B cell (primary cell): ENCODE results near the gene DFFA. TPM values are rescaled to one million over a fixed set of nuclear protein-coding genes. Genes with fewer than 3 reads are reported as not detected.
A peak's percentile ranks its signal among the peaks of the same experiment; 100 is the strongest.

Experiments
- ATAC-seq: fragments of 200-7000 bp; cut with Tn5 transposase; one replicate; pipeline ENCODE4 v1.10.0; 2021; ENCODE audit warnings: low read depth, mild to moderate bottlenecking, moderate number of reproducible peaks, moderate library complexity
- CTCF ChIA-PET: fragments of 350-600 bp; sonication (Branson Sonifier 250); formaldehyde crosslinking; loops from one replicate; lab custom pipeline; 2021; ENCODE audit warnings: antibody characterized with exemption, inconsistent platforms; lab: Charles Lee
- POLR2A ChIA-PET: fragments of 350-600 bp; sonication (Branson Sonifier 250); formaldehyde crosslinking; loops from one replicate; lab custom pipeline; 2021; ENCODE audit warnings: antibody characterized with exemption; lab: Charles Lee
- DNase-seq: peaks from one replicate; pipeline ENCODE4 v3.0.0; 2013
- H2AFZ ChIP-seq: 2 replicates; pipeline ENCODE4 v1.6.1; 2012; ENCODE audit warnings: mild to moderate bottlenecking, low read depth, low read length; ENCODE audit not compliant: insufficient read depth, poor library complexity, severe bottlenecking
- H3K27ac ChIP-seq, 2 donors: 1 replicate in 1 of 2; 2 replicates in 1 of 2; pipeline ENCODE4 v1.5.1; 2012 to 2013; ENCODE audit warnings: low read length in 2 of 2, mild to moderate bottlenecking in 2 of 2, moderate library complexity in 1 of 2
- H3K27me3 ChIP-seq, 4 experiments: fragments of 200-600 bp in 1 of 4; sonication (generic) in 1 of 4; replicated peaks in 1 of 4; 1 replicate in 2 of 4; 2 replicates in 2 of 4; pipeline versions ENCODE4 v1.6.1 to v1.7.0; 2013 to 2016; ENCODE audit warnings: low read length in 3 of 4, mild to moderate bottlenecking in 2 of 4, mixed read lengths in 1 of 4, moderate library complexity in 1 of 4; ENCODE audit not compliant: insufficient read depth in 4 of 4, control insufficient read depth in 3 of 4; ENCODE audit errors: control extremely low read depth in 1 of 4
- H3K36me3 ChIP-seq, 2 experiments: replicated peaks in 1 of 2; 1 replicate in 1 of 2; 2 replicates in 1 of 2; pipeline versions ENCODE4 v1.6.1 to v1.7.1; 2013; ENCODE audit warnings: low read length in 1 of 2; ENCODE audit not compliant: insufficient read depth in 2 of 2, control insufficient read depth in 1 of 2; ENCODE audit errors: control extremely low read depth in 1 of 2, extremely low read depth in 1 of 2
- H3K4me1 ChIP-seq, 2 donors: fragments of 200-600 bp in 1 of 2; sonication (generic) in 1 of 2; 1 replicate in 1 of 2; 2 replicates in 1 of 2; pipeline versions ENCODE4 v1.5.1 to v1.6.1; 2013 to 2017; ENCODE audit warnings: low read length in 2 of 2; ENCODE audit not compliant: control insufficient read depth in 2 of 2, insufficient read depth in 2 of 2
- H3K4me2 ChIP-seq: replicated peaks from 2 replicates; pipeline ENCODE3; 2012; ENCODE audit warnings: mild to moderate bottlenecking, low read depth, low read length; ENCODE audit not compliant: poor library complexity, severe bottlenecking
- H3K4me3 ChIP-seq, 5 experiments: fragments of 200-600 bp in 1 of 5; sonication (generic) in 1 of 5; 1 replicate in 3 of 5; 2 replicates in 2 of 5; pipeline versions ENCODE4 v1.5.1 to v1.7.0; 2011 to 2016; ENCODE audit warnings: low read length in 4 of 5, mild to moderate bottlenecking in 4 of 5, low read depth in 2 of 5, control low read depth in 1 of 5, moderate library complexity in 1 of 5; ENCODE audit not compliant: insufficient read depth in 1 of 5; ENCODE audit errors: control extremely low read depth in 1 of 5, extremely low read depth in 1 of 5
- H3K79me2 ChIP-seq: fragments of 200-600 bp; sonication (generic); one replicate; pipeline ENCODE4 v1.6.0; 2016; ENCODE audit warnings: low read length; ENCODE audit not compliant: control insufficient read depth, insufficient read depth
- H3K9ac ChIP-seq: fragments of 200-600 bp; sonication (generic); 2 replicates; pipeline ENCODE4 v1.6.1; 2017; ENCODE audit warnings: mild to moderate bottlenecking, low read length, moderate library complexity
- H3K9me3 ChIP-seq, 3 donors: one replicate each; pipeline versions ENCODE4 v1.6.1 to v1.7.1; 2013; ENCODE audit warnings: low read length in 2 of 3; ENCODE audit not compliant: control insufficient read depth in 2 of 3, insufficient read depth in 1 of 3; ENCODE audit errors: control extremely low read depth in 1 of 3
- H4K20me1 ChIP-seq: 2 replicates; pipeline ENCODE4 v1.6.0; 2012; ENCODE audit warnings: mild to moderate bottlenecking, low read length; ENCODE audit not compliant: insufficient read depth, control insufficient read depth, poor library complexity, severe bottlenecking
- H3K27ac Mint-ChIP-seq: one replicate; pipeline ENCODE4 v1.8.0; 2021; ENCODE audit warnings: mixed read lengths
- H3K27me3 Mint-ChIP-seq: one replicate; pipeline ENCODE4 v1.8.0; 2021; ENCODE audit warnings: mixed read lengths
- H3K4me1 Mint-ChIP-seq: one replicate; pipeline ENCODE4 v1.8.0; 2021; ENCODE audit warnings: mixed read lengths
- H3K4me3 Mint-ChIP-seq: one replicate; pipeline ENCODE4 v1.8.0; 2021; ENCODE audit warnings: mixed read lengths
- H3K9me3 Mint-ChIP-seq: one replicate; pipeline ENCODE4 v1.8.0; 2022; ENCODE audit warnings: mixed read lengths; ENCODE audit not compliant: insufficient read depth
- CTCF ChIP-seq: fragments of 200-600 bp; IDR thresholded peaks from one replicate; pipeline ENCODE4 v1.8.0; 2022; ENCODE audit warnings: antibody characterized with exemption, mild to moderate bottlenecking
- EZH2 ChIP-seq: IDR thresholded peaks from 2 replicates; pipeline ENCODE4 v1.6.1; 2012; ENCODE audit warnings: borderline replicate concordance, low read depth, mild to moderate bottlenecking, moderate library complexity, low read length; ENCODE audit not compliant: insufficient read depth, poor library complexity, severe bottlenecking
- WGBS: methylation state at CpG from one replicate; pipeline ENCODE4 v1.1.5; 2013; ENCODE audit warnings: missing lambda C conversion rate; ENCODE audit not compliant: insufficient coverage; 5-methylcytosine and 5-hydroxymethylcytosine counted together
- intact Hi-C: fragments of 100-400 bp; cut with micrococcal nuclease; formaldehyde crosslinking; loops from one replicate; pipeline ENCODE4 v1.10.0; 2022
- polyA plus RNA-seq: library from polyadenylated mRNA; depleted of rRNA; stranded (reverse); fragments of >200 nt; gene quantifications from 2 replicates; pipeline ENCODE4 v1.2.3, GENCODE V29; 2012
- total RNA-seq, 2 donors: library from RNA; stranded (reverse); fragments of 120-200 nt in 1 of 2; gene quantifications; 1 replicate in 1 of 2; 2 replicates in 1 of 2; pipeline versions ENCODE4 v1.2.3 to v1.2.4, GENCODE V29; 2013 to 2022

The DFFA gene
- total and polyA plus RNA-seq, 2 donors (not counting 1 experiment from before 2014, with no cell fraction given), result 12.0 to 30.7 TPM

GRCh38 chr1:10507111-10507879, 35.0 kb upstream of the DFFA start:
- peaks cover 38% of the 10 kb centered on the region for H3K4me1 Mint-ChIP-seq
- intact Hi-C loops, result loop anchor here (5.0 kb wide), 1 partner anchor 360 kb away; no protein-coding TSS in a partner anchor
- H3K9me3 Mint-ChIP-seq, result no peaks in the 10 kb centered on the region
- peak overlapping the region; percentile 38 for H3K27ac Mint-ChIP-seq
- ATAC-seq (peak; percentile 68), DNase-seq (peak; percentile 58)
- ChIA-PET POLR2A (no interaction called here), CTCF (interaction anchor here (0.6 to 6.7 kb wide), 14 partner anchors 8 to 435 kb away, joined by 3 to 55 read pairs (median 4); no protein-coding TSS in a partner anchor)
- Histone ChIP-seq H3K27me3 (no peaks in the 10 kb centered on the region), H3K4me3 (no peak overlapping the region), H3K36me3 (no peaks in the 10 kb centered on the region), H3K4me2 (peak overlapping the region; percentile 48), H3K27ac (peak overlapping the region in 1 of 2 donors; percentile 2), H3K9ac (no peak overlapping the region), H4K20me1 (peaks cover 28% of the 10 kb centered on the region), H3K4me1 (peaks cover 22 to 29% of the 10 kb centered on the region in 2 donors), H2AFZ (no peak overlapping the region), H3K9me3 (no peaks in the 10 kb centered on the region), H3K79me2 (peaks cover 66% of the 10 kb centered on the region)
- no peaks in the 10 kb centered on the region for H3K27me3 Mint-ChIP-seq
- H3K4me3 Mint-ChIP-seq, result no peak overlapping the region
- no peak for TF ChIP-seq EZH2
- TF ChIP-seq CTCF, result peak; percentile 84
- 81% methylated on average over 16 of the region's 17 CpGs for WGBS

GRCh38 chr1:10506677-10507047, 34.3 kb upstream of the DFFA start:
- no peaks in the 10 kb centered on the region for H3K9me3 ChIP-seq
- peaks cover 22 to 27% of the 10 kb centered on the region in 2 donors for H3K4me1 ChIP-seq
- no peak for ATAC-seq
- H3K27ac Mint-ChIP-seq, result no peak overlapping the region
- H4K20me1 ChIP-seq, result peaks cover 27% of the 10 kb centered on the region
- no peak overlapping the region for H3K27ac ChIP-seq
- H3K9ac ChIP-seq, result no peak overlapping the region
- intact Hi-C loops, result loop anchor here (5.0 kb wide), 1 partner anchor 361 kb away; no protein-coding TSS in a partner anchor
- H3K79me2 ChIP-seq, result peaks cover 66% of the 10 kb centered on the region
- no peak overlapping the region for H3K4me3 Mint-ChIP-seq
- TF ChIP-seq EZH2 (no peak), CTCF (no peak)
- H3K4me3 ChIP-seq, result no peak overlapping the region
- no peaks in the 10 kb centered on the region for H3K9me3 Mint-ChIP-seq
- H3K4me2 ChIP-seq, result no peak overlapping the region
- POLR2A ChIA-PET, result no interaction called here
- no peak overlapping the region for H2AFZ ChIP-seq
- H3K27me3 Mint-ChIP-seq, result no peaks in the 10 kb centered on the region
- no peak for DNase-seq
- CTCF ChIA-PET, result interaction anchor here (0.7 to 6.7 kb wide), 11 partner anchors 12 to 435 kb away, joined by 3 to 55 read pairs (median 3); no protein-coding TSS in a partner anchor
- 90% methylated on average over 4 of the region's 4 CpGs for WGBS
- H3K4me1 Mint-ChIP-seq, result peaks cover 40% of the 10 kb centered on the region
- peaks cover 0 to 1% of the 10 kb centered on the region in 2 experiments for H3K36me3 ChIP-seq
- H3K27me3 ChIP-seq, result no peaks in the 10 kb centered on the region
